ENCODE measurements around the gene CPSF7.

GRCh38 chr11:61453695-61454094, 23.9 kb upstream of the CPSF7 start:
- TF ChIP-seq, protein P1, sequence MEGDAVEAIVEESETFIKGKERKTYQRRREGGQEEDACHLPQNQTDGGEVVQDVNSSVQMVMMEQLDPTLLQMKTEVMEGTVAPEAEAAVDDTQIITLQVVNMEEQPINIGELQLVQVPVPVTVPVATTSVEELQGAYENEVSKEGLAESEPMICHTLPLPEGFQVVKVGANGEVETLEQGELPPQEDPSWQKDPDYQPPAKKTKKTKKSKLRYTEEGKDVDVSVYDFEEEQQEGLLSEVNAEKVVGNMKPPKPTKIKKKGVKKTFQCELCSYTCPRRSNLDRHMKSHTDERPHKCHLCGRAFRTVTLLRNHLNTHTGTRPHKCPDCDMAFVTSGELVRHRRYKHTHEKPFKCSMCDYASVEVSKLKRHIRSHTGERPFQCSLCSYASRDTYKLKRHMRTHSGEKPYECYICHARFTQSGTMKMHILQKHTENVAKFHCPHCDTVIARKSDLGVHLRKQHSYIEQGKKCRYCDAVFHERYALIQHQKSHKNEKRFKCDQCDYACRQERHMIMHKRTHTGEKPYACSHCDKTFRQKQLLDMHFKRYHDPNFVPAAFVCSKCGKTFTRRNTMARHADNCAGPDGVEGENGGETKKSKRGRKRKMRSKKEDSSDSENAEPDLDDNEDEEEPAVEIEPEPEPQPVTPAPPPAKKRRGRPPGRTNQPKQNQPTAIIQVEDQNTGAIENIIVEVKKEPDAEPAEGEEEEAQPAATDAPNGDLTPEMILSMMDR (IDR thresholded peaks at IDR 0.05): no peak
- no peak for TF ChIP-seq POLR2A (IDR thresholded peaks at IDR 0.05)
